ENCODE data around the gene CYTH3. TPM values are rescaled to one million over a fixed set of nuclear protein-coding genes. Genes with fewer than 3 reads are reported as not detected.

CYTH3 gene
- total RNA-seq, 1 donor from 2014 or later, result 31.1 TPM

GRCh38 chr7:6167587-6168476 is 104.6 kb downstream of the CYTH3 start:
- no peak for TF ChIP-seq CTCF (conservative IDR thresholded peaks at IDR 0.05)
- DNase-seq (ENCODE audit: extremely low spot score, unreplicated experiment), result no peak
- H3K27ac Mint-ChIP-seq, result peak overlapping the region; percentile 78
- H3K4me3 Mint-ChIP-seq, result no peak overlapping the region
- no peaks in the 10 kb centered on the region for H3K27me3 Mint-ChIP-seq
- H3K9me3 Mint-ChIP-seq, result no peaks in the 10 kb centered on the region
- peaks cover 50% of the 10 kb centered on the region for H3K4me1 Mint-ChIP-seq (ENCODE audit: unreplicated experiment)
- H3K36me3 Mint-ChIP-seq, result peaks cover 7% of the 10 kb centered on the region

GRCh38 chr7:6167004-6167551 is 105.3 kb downstream of the CYTH3 start:
- TF ChIP-seq CTCF (conservative IDR thresholded peaks at IDR 0.05), result no peak
- H3K4me3 Mint-ChIP-seq, result peak overlapping the region; percentile 22
- peaks cover 46% of the 10 kb centered on the region for H3K4me1 Mint-ChIP-seq (ENCODE audit: unreplicated experiment)
- peak overlapping the region; percentile 78 for H3K27ac Mint-ChIP-seq
- peaks cover 7% of the 10 kb centered on the region for H3K36me3 Mint-ChIP-seq
- no peak for DNase-seq (ENCODE audit: extremely low spot score, unreplicated experiment)
- H3K9me3 Mint-ChIP-seq, result no peaks in the 10 kb centered on the region
- no peaks in the 10 kb centered on the region for H3K27me3 Mint-ChIP-seq

GRCh38 chr7:6166443-6166891 is 106.0 kb downstream of the CYTH3 start:
- no peak for DNase-seq (ENCODE audit: extremely low spot score, unreplicated experiment)
- Mint-ChIP-seq H3K4me1 (ENCODE audit: unreplicated experiment) (peaks cover 40% of the 10 kb centered on the region), H3K27ac (peak overlapping the region; percentile 78), H3K36me3 (peaks cover 9% of the 10 kb centered on the region), H3K9me3 (no peaks in the 10 kb centered on the region), H3K27me3 (no peaks in the 10 kb centered on the region), H3K4me3 (peak overlapping the region; percentile 22)
- no peak for TF ChIP-seq CTCF (conservative IDR thresholded peaks at IDR 0.05)

- Mint-ChIP-seq H3K9me3 (no peaks in the 10 kb centered on the region), H3K27me3 (no peaks in the 10 kb centered on the region), H3K27ac (no peak overlapping the region), H3K4me1 (ENCODE audit: unreplicated experiment) (peaks cover 39% of the 10 kb centered on the region), H3K36me3 (peaks cover 13% of the 10 kb centered on the region), H3K4me3 (no peak overlapping the region)
- no peak for TF ChIP-seq CTCF (conservative IDR thresholded peaks at IDR 0.05)
- no peak for DNase-seq (ENCODE audit: extremely low spot score, unreplicated experiment)
Observed at GRCh38 chr7:6165521-6166320, 106.7 kb downstream of the CYTH3 start.

- Mint-ChIP-seq H3K27me3 (no peaks in the 10 kb centered on the region), H3K4me1 (ENCODE audit: unreplicated experiment) (peaks cover 43% of the 10 kb centered on the region), H3K4me3 (no peak overlapping the region), H3K36me3 (peaks cover 17% of the 10 kb centered on the region), H3K27ac (peak overlapping the region; percentile 31), H3K9me3 (no peaks in the 10 kb centered on the region)
- TF ChIP-seq CTCF (conservative IDR thresholded peaks at IDR 0.05), result no peak
- no peak for DNase-seq (ENCODE audit: extremely low spot score, unreplicated experiment)
Observed at GRCh38 chr7:6165075-6165474, 107.3 kb downstream of the CYTH3 start.
